B cell (primary cell): Measurements from ENCODE around the gene TMEM163. TPM values are rescaled to one million over a fixed set of nuclear protein-coding genes. Genes with fewer than 3 reads are reported as not detected.

Source experiments
- ATAC-seq: fragments of 200-7000 bp; cut with Tn5 transposase; one replicate; pipeline ENCODE4 v1.10.0; 2021; ENCODE audit warnings: low read depth, mild to moderate bottlenecking, moderate number of reproducible peaks, moderate library complexity
- CTCF ChIA-PET: fragments of 350-600 bp; sonication (Branson Sonifier 250); formaldehyde crosslinking; loops from one replicate; lab custom pipeline; 2021; ENCODE audit warnings: antibody characterized with exemption, inconsistent platforms; lab: Charles Lee
- POLR2A ChIA-PET: fragments of 350-600 bp; sonication (Branson Sonifier 250); formaldehyde crosslinking; loops from one replicate; lab custom pipeline; 2021; ENCODE audit warnings: antibody characterized with exemption; lab: Charles Lee
- DNase-seq: peaks from one replicate; pipeline ENCODE4 v3.0.0; 2013
- H2AFZ ChIP-seq: 2 replicates; pipeline ENCODE4 v1.6.1; 2012; ENCODE audit warnings: mild to moderate bottlenecking, low read depth, low read length; ENCODE audit not compliant: insufficient read depth, poor library complexity, severe bottlenecking
- H3K27ac ChIP-seq, 2 donors: 1 replicate in 1 of 2; 2 replicates in 1 of 2; pipeline ENCODE4 v1.5.1; 2012 to 2013; ENCODE audit warnings: low read length in 2 of 2, mild to moderate bottlenecking in 2 of 2, moderate library complexity in 1 of 2
- H3K27me3 ChIP-seq, 4 experiments: fragments of 200-600 bp in 1 of 4; sonication (generic) in 1 of 4; replicated peaks in 1 of 4; 1 replicate in 2 of 4; 2 replicates in 2 of 4; pipeline versions ENCODE4 v1.6.1 to v1.7.0; 2013 to 2016; ENCODE audit warnings: low read length in 3 of 4, mild to moderate bottlenecking in 2 of 4, mixed read lengths in 1 of 4, moderate library complexity in 1 of 4; ENCODE audit not compliant: insufficient read depth in 4 of 4, control insufficient read depth in 3 of 4; ENCODE audit errors: control extremely low read depth in 1 of 4
- H3K36me3 ChIP-seq, 2 experiments: replicated peaks in 1 of 2; 1 replicate in 1 of 2; 2 replicates in 1 of 2; pipeline versions ENCODE4 v1.6.1 to v1.7.1; 2013; ENCODE audit warnings: low read length in 1 of 2; ENCODE audit not compliant: insufficient read depth in 2 of 2, control insufficient read depth in 1 of 2; ENCODE audit errors: control extremely low read depth in 1 of 2, extremely low read depth in 1 of 2
- H3K4me1 ChIP-seq, 2 donors: fragments of 200-600 bp in 1 of 2; sonication (generic) in 1 of 2; 1 replicate in 1 of 2; 2 replicates in 1 of 2; pipeline versions ENCODE4 v1.5.1 to v1.6.1; 2013 to 2017; ENCODE audit warnings: low read length in 2 of 2; ENCODE audit not compliant: control insufficient read depth in 2 of 2, insufficient read depth in 2 of 2
- H3K4me2 ChIP-seq: replicated peaks from 2 replicates; pipeline ENCODE3; 2012; ENCODE audit warnings: mild to moderate bottlenecking, low read depth, low read length; ENCODE audit not compliant: poor library complexity, severe bottlenecking
- H3K4me3 ChIP-seq, 5 experiments: fragments of 200-600 bp in 1 of 5; sonication (generic) in 1 of 5; 1 replicate in 3 of 5; 2 replicates in 2 of 5; pipeline versions ENCODE4 v1.5.1 to v1.7.0; 2011 to 2016; ENCODE audit warnings: low read length in 4 of 5, mild to moderate bottlenecking in 4 of 5, low read depth in 2 of 5, control low read depth in 1 of 5, moderate library complexity in 1 of 5; ENCODE audit not compliant: insufficient read depth in 1 of 5; ENCODE audit errors: control extremely low read depth in 1 of 5, extremely low read depth in 1 of 5
- H3K79me2 ChIP-seq: fragments of 200-600 bp; sonication (generic); one replicate; pipeline ENCODE4 v1.6.0; 2016; ENCODE audit warnings: low read length; ENCODE audit not compliant: control insufficient read depth, insufficient read depth
- H3K9ac ChIP-seq: fragments of 200-600 bp; sonication (generic); 2 replicates; pipeline ENCODE4 v1.6.1; 2017; ENCODE audit warnings: mild to moderate bottlenecking, low read length, moderate library complexity
- H3K9me3 ChIP-seq, 3 donors: one replicate each; pipeline versions ENCODE4 v1.6.1 to v1.7.1; 2013; ENCODE audit warnings: low read length in 2 of 3; ENCODE audit not compliant: control insufficient read depth in 2 of 3, insufficient read depth in 1 of 3; ENCODE audit errors: control extremely low read depth in 1 of 3
- H4K20me1 ChIP-seq: 2 replicates; pipeline ENCODE4 v1.6.0; 2012; ENCODE audit warnings: mild to moderate bottlenecking, low read length; ENCODE audit not compliant: insufficient read depth, control insufficient read depth, poor library complexity, severe bottlenecking
- H3K27ac Mint-ChIP-seq: one replicate; pipeline ENCODE4 v1.8.0; 2021; ENCODE audit warnings: mixed read lengths
- H3K27me3 Mint-ChIP-seq: one replicate; pipeline ENCODE4 v1.8.0; 2021; ENCODE audit warnings: mixed read lengths
- H3K4me1 Mint-ChIP-seq: one replicate; pipeline ENCODE4 v1.8.0; 2021; ENCODE audit warnings: mixed read lengths
- H3K4me3 Mint-ChIP-seq: one replicate; pipeline ENCODE4 v1.8.0; 2021; ENCODE audit warnings: mixed read lengths
- H3K9me3 Mint-ChIP-seq: one replicate; pipeline ENCODE4 v1.8.0; 2022; ENCODE audit warnings: mixed read lengths; ENCODE audit not compliant: insufficient read depth
- CTCF ChIP-seq: fragments of 200-600 bp; IDR thresholded peaks from one replicate; pipeline ENCODE4 v1.8.0; 2022; ENCODE audit warnings: antibody characterized with exemption, mild to moderate bottlenecking
- EZH2 ChIP-seq: IDR thresholded peaks from 2 replicates; pipeline ENCODE4 v1.6.1; 2012; ENCODE audit warnings: borderline replicate concordance, low read depth, mild to moderate bottlenecking, moderate library complexity, low read length; ENCODE audit not compliant: insufficient read depth, poor library complexity, severe bottlenecking
- WGBS: methylation state at CpG from one replicate; pipeline ENCODE4 v1.1.5; 2013; ENCODE audit warnings: missing lambda C conversion rate; ENCODE audit not compliant: insufficient coverage; 5-methylcytosine and 5-hydroxymethylcytosine counted together
- intact Hi-C: fragments of 100-400 bp; cut with micrococcal nuclease; formaldehyde crosslinking; loops from one replicate; pipeline ENCODE4 v1.10.0; 2022
- polyA plus RNA-seq: library from polyadenylated mRNA; depleted of rRNA; stranded (reverse); fragments of >200 nt; gene quantifications from 2 replicates; pipeline ENCODE4 v1.2.3, GENCODE V29; 2012
- total RNA-seq, 2 donors: library from RNA; stranded (reverse); fragments of 120-200 nt in 1 of 2; gene quantifications; 1 replicate in 1 of 2; 2 replicates in 1 of 2; pipeline versions ENCODE4 v1.2.3 to v1.2.4, GENCODE V29; 2013 to 2022

The TMEM163 gene
- total and polyA plus RNA-seq, 2 donors (not counting 1 experiment from before 2014, with no cell fraction given), result 2.6 to 5.6 TPM

GRCh38 chr2:134558208-134558830 lies 160.5 kb downstream of the TMEM163 start:
- no peaks in the 10 kb centered on the region for H3K36me3 ChIP-seq
- Mint-ChIP-seq H3K27ac (no peak overlapping the region), H3K9me3 (no peaks in the 10 kb centered on the region), H3K4me1 (no peaks in the 10 kb centered on the region), H3K4me3 (no peak overlapping the region), H3K27me3 (no peaks in the 10 kb centered on the region)
- no peaks in the 10 kb centered on the region for H3K9me3 ChIP-seq
- no peaks in the 10 kb centered on the region for H3K27me3 ChIP-seq
- POLR2A ChIA-PET, result no interaction called here
- no peaks in the 10 kb centered on the region for H4K20me1 ChIP-seq
- CTCF ChIA-PET, result no interaction called here
- no peaks in the 10 kb centered on the region for H3K4me1 ChIP-seq
- no peaks in the 10 kb centered on the region for H3K79me2 ChIP-seq
- 74% methylated on average over 2 of the region's 5 CpGs for WGBS
- H3K9ac ChIP-seq, result no peak overlapping the region
- no peak for TF ChIP-seq CTCF
- DNase-seq, result no peak
- no peak for ATAC-seq
- intact Hi-C loops, result no loop called here
- no peak overlapping the region for H3K27ac ChIP-seq
- no peak overlapping the region for H2AFZ ChIP-seq
- H3K4me2 ChIP-seq, result no peak overlapping the region
- H3K4me3 ChIP-seq, result no peak overlapping the region

GRCh38 chr2:134555411-134555810 lies 163.4 kb downstream of the TMEM163 start:
- Histone ChIP-seq H3K9ac (no peak overlapping the region), H2AFZ (no peak overlapping the region), H3K9me3 (no peaks in the 10 kb centered on the region), H3K27ac (no peak overlapping the region), H4K20me1 (no peaks in the 10 kb centered on the region), H3K4me2 (no peak overlapping the region), H3K36me3 (no peaks in the 10 kb centered on the region), H3K4me3 (no peak overlapping the region), H3K27me3 (no peaks in the 10 kb centered on the region), H3K4me1 (no peaks in the 10 kb centered on the region), H3K79me2 (no peaks in the 10 kb centered on the region)
- no peak for ATAC-seq
- WGBS, result 97% methylated on average over 5 of the region's 6 CpGs
- H3K27ac Mint-ChIP-seq, result no peak overlapping the region
- no peak overlapping the region for H3K4me3 Mint-ChIP-seq
- ChIA-PET CTCF (no interaction called here), POLR2A (no interaction called here)
- DNase-seq, result no peak
- no peaks in the 10 kb centered on the region for H3K27me3 Mint-ChIP-seq
- no peak for TF ChIP-seq EZH2
- no peak for TF ChIP-seq CTCF
- H3K9me3 Mint-ChIP-seq, result no peaks in the 10 kb centered on the region
- H3K4me1 Mint-ChIP-seq, result no peaks in the 10 kb centered on the region
- intact Hi-C loops, result no loop called here
